Stomach (tissue), 4 donors: Measurements from ENCODE around the gene SEC24A.

Experiments used
- CTCF ChIP-seq, 7 experiments: fragments of 450-650 bp in 4 of 7; fragments of 200-600 bp in 3 of 7; sonication (generic) in 3 of 7; IDR thresholded peaks; one replicate each; pipeline ENCODE4 v1.5.1; 2016 to 2019; ENCODE audit warnings: antibody characterized with exemption in 7 of 7, control low read depth in 2 of 7, mild to moderate bottlenecking in 1 of 7
- EP300 ChIP-seq: sonication (generic); formaldehyde crosslinking; IDR thresholded peaks from one replicate; pipeline ENCODE4 v1.6.1; 2017; ENCODE audit warnings: antibody characterized with exemption
- POLR2A ChIP-seq, 4 donors: fragments of 450-650 bp; IDR thresholded peaks; one replicate each; pipeline ENCODE4 v1.6.1; 2016; ENCODE audit warnings: antibody characterized with exemption in 4 of 4, control low read depth in 2 of 4, mild to moderate bottlenecking in 1 of 4, moderate library complexity in 1 of 4
- POLR2AphosphoS5 ChIP-seq, 3 donors: sonication (generic); formaldehyde crosslinking; IDR thresholded peaks; one replicate each; pipeline ENCODE4 v1.6.1; 2016; ENCODE audit warnings: antibody characterized with exemption in 3 of 3

GRCh38 chr5:134732819-134733218 lies 84.2 kb downstream of the SEC24A start:
- TF ChIP-seq CTCF (IDR thresholded peaks at IDR 0.05) = no peak
- no peak for TF ChIP-seq EP300
- no peak for TF ChIP-seq POLR2A (IDR thresholded peaks at IDR 0.05)
- TF ChIP-seq POLR2AphosphoS5 (IDR thresholded peaks at IDR 0.05) = no peak
